ENCODE data around the gene CCR1.
"Not testable (repeated sequence)": the region's sequence is repeated elsewhere in the genome, so short reads cannot be mapped to it uniquely, and the experiment has no call there.

CCR1 gene

DNA sequence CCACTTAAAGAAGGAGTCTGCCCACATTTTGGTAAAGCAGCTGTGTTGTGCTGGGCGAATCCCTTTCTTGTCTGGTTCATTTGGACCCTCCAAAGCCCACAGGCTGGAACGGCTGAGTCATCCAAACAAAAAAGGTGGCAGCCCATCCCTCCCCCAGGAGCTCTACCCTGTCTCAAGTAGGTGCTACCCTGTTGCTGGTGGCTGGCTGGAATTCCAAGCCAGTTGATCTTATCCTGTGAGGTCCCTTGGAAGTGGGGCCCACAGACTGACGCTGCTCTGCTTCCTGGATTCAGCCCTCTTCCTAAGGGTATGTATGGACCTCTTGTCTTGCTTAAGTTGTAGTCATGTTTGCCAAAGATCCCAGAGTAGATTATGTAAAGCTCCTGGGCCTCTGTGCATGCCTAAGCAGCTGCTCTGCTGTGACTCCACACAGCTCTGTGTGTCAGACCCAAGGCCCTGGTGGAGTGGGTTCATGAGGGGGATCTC, 44.5 kb downstream of the CCR1 start:
- DNase-seq: no peak

- DNase-seq: no peak
Observed at GRCh38 chr3:46162975-46163555, 45.0 kb downstream of the CCR1 start.

- not testable (repeated sequence) for DNase-seq
Observed at GRCh38 chr3:46157685-46158084, 50.4 kb downstream of the CCR1 start.

- DNase-seq: no peak
Observed at GRCh38 chr3:46154311-46154710, 53.8 kb downstream of the CCR1 start.
